PC-3 (cell line): ENCODE data around the gene TRIM62. TPM values are rescaled to one million over a fixed set of nuclear protein-coding genes. Genes with fewer than 3 reads are reported as not detected.

Experiments
- ATAC-seq: fragments of 200-7000 bp; cut with Tn5 transposase; 2 replicates; pipeline ENCODE4 v1.9.1; 2020; ENCODE audit warnings: mild to moderate bottlenecking, moderate library complexity
- BruUV-seq: library from RNA; stranded (reverse); fragments of 400-500 nt; replicated peaks from 2 replicates; lab custom pipeline; 2021; lab: Mats Ljungman, UMichigan
- CTCF ChIA-PET: fragments of 300-600 bp; sonication (Branson Sonifier 250); formaldehyde crosslinking; loops from one replicate; lab custom pipeline; 2022; ENCODE audit warnings: antibody characterized with exemption; lab: Charles Lee
- POLR2A ChIA-PET: fragments of 300-600 bp; sonication (Branson Sonifier 250); formaldehyde crosslinking; loops from one replicate; lab custom pipeline; 2022; ENCODE audit warnings: antibody characterized with exemption; ENCODE audit not compliant: unreplicated experiment; lab: Charles Lee
- DNase-seq: peaks from one replicate; pipeline ENCODE4 v3.0.0-alpha.2; 2015
- H2AFZ ChIP-seq: fragments of 300-600 bp; sonication (generic); 2 replicates; pipeline ENCODE4 v1.6.0; 2016; ENCODE audit warnings: antibody characterized with exemption, low read length
- H3F3A ChIP-seq: fragments of 300-600 bp; sonication (generic); one replicate; pipeline ENCODE4 v1.6.0; 2017; ENCODE audit warnings: antibody characterized with exemption, low read length, control low read depth, mild to moderate bottlenecking; ENCODE audit not compliant: unreplicated experiment
- H3K27ac ChIP-seq: fragments of 300-600 bp; sonication (generic); 2 replicates; pipeline ENCODE4 v1.5.1; 2016; ENCODE audit warnings: mild to moderate bottlenecking, low read length
- H3K27me3 ChIP-seq: fragments of 300-600 bp; sonication (generic); 2 replicates; pipeline ENCODE4 v1.6.1; 2016; ENCODE audit warnings: low read length, mixed read lengths
- H3K36me3 ChIP-seq: fragments of 300-600 bp; sonication (generic); 2 replicates; pipeline ENCODE4 v1.6.1; 2016; ENCODE audit warnings: low read depth, mixed run types, low read length, mixed read lengths
- H3K4me1 ChIP-seq: fragments of 300-600 bp; sonication (generic); 2 replicates; pipeline ENCODE4 v1.5.1; 2016; ENCODE audit warnings: low read length; ENCODE audit not compliant: insufficient read depth
- H3K4me2 ChIP-seq: fragments of 300-600 bp; sonication (generic); 2 replicates; pipeline ENCODE4 v1.6.0; 2016; ENCODE audit warnings: low read length
- H3K4me3 ChIP-seq: fragments of 300-600 bp; sonication (generic); 2 replicates; pipeline ENCODE4 v1.5.1; 2016; ENCODE audit warnings: mild to moderate bottlenecking, low read length, mixed read lengths
- H3K79me2 ChIP-seq: fragments of 300-600 bp; sonication (generic); 2 replicates; pipeline ENCODE4 v1.6.1; 2017; ENCODE audit warnings: low read length, mixed read lengths
- H3K9ac ChIP-seq: fragments of 300-600 bp; sonication (generic); 2 replicates; pipeline ENCODE4 v1.6.0; 2016; ENCODE audit warnings: mild to moderate bottlenecking, low read length
- H3K9me2 ChIP-seq: fragments of 300-600 bp; sonication (generic); replicated peaks from 2 replicates; pipeline ENCODE4 v1.6.1; 2016; ENCODE audit warnings: mixed run types, low read length, mixed read lengths
- H3K9me3 ChIP-seq: fragments of 300-600 bp; sonication (generic); 2 replicates; pipeline ENCODE4 v1.6.1; 2016; ENCODE audit warnings: low read length, mixed read lengths
- H4K20me1 ChIP-seq: fragments of 300-600 bp; sonication (generic); 2 replicates; pipeline ENCODE4 v1.6.1; 2016; ENCODE audit warnings: low read length, mixed read lengths
- CTCF ChIP-seq: fragments of 300-600 bp; sonication (generic); conservative IDR thresholded peaks from 2 replicates; pipeline ENCODE4 v1.5.1; 2017; ENCODE audit warnings: antibody characterized with exemption, low read depth, mild to moderate bottlenecking, low read length
- EZH2 ChIP-seq: fragments of 300-600 bp; sonication (generic); IDR thresholded peaks from one replicate; pipeline ENCODE4 v1.6.1; 2017; ENCODE audit warnings: antibody characterized with exemption, mild to moderate bottlenecking, low read length; ENCODE audit not compliant: unreplicated experiment
- EZH2phosphoT487 ChIP-seq: fragments of 300-600 bp; sonication (generic); IDR thresholded peaks from 2 replicates; pipeline ENCODE4 v1.6.1; 2018; ENCODE audit warnings: mild to moderate bottlenecking, antibody characterized with exemption, low read length, borderline replicate concordance
- intact Hi-C: fragments of 100-400 bp; cut with micrococcal nuclease; formaldehyde crosslinking; loops from 2 replicates; pipeline ENCODE4 v1.9.0; 2023
- total RNA-seq: library from RNA; depleted of rRNA; stranded (reverse); fragments of >200 nt; gene quantifications from 2 replicates; pipeline ENCODE4 v1.2.3, GENCODE V29; 2014

The TRIM62 gene
- total RNA-seq, 1 experiment from 2014 or later = 3.9 TPM

DNA sequence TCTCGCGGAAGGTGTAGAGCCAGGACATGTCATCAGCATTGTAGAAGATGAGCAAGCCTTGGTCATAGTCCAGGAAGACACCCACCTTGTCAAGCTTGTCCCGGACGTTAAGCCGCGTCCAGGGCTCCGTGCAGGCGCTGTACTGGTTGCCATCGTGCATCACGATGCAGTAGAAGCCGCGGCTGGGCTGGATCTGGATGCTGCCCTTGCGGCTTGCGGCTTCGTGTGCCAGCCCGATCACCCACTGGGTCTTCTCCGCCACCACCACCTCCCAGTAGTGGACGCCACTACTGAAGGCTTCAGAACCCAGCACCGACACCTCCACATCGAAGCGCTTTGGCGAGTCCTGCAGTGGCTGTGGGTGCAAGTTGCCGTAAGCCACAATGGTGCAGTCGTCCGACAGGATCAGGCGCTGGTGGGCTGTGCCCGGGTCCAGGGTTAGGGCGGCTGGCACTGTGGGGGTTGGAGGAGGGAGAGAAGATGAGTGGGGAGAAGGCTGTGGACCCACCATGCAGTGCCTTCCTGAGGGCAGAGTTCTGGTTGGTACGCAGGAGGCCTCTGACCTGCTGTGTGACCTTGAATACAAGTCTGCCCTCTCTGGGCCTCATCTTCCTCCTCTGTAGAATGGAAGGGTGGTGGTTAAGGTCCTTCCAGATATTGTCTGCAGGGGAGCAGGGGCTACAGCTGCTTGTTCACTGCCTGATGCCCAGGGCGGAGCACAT is 34.4 kb downstream of the TRIM62 start:
- ChIA-PET POLR2A (no interaction called here), CTCF (interaction anchor here (1.0 kb wide), 1 partner anchor 20 kb away, joined by 5 read pairs; no protein-coding TSS in a partner anchor)

GRCh38 chr1:33146003-33146402 is 35.8 kb downstream of the TRIM62 start:
- Histone ChIP-seq H3K4me1 (peaks cover 16% of the 10 kb centered on the region), H3F3A (no peaks in the 10 kb centered on the region), H3K27ac (no peak overlapping the region), H3K4me2 (no peak overlapping the region), H2AFZ (no peak overlapping the region), H3K9me2 (no peaks in the 10 kb centered on the region), H3K79me2 (no peaks in the 10 kb centered on the region), H4K20me1 (no peaks in the 10 kb centered on the region), H3K9ac (no peak overlapping the region), H3K27me3 (no peaks in the 10 kb centered on the region), H3K4me3 (no peak overlapping the region), H3K9me3 (no peaks in the 10 kb centered on the region), H3K36me3 (no peaks in the 10 kb centered on the region)
- ChIA-PET POLR2A (no interaction called here), CTCF (no interaction called here)
- DNase-seq (no peak), ATAC-seq (no peak)
- intact Hi-C loops = no loop called here
- TF ChIP-seq EZH2phosphoT487 (no peak), CTCF (no peak), EZH2 (no peak)
- no TSS peak for BruUV-seq

More for the DNA sequence above, 34.4 kb downstream of the TRIM62 start:
- no peak for DNase-seq
- BruUV-seq = no TSS peak
- Histone ChIP-seq H3K27me3 (no peaks in the 10 kb centered on the region), H2AFZ (no peak overlapping the region), H3K9ac (no peak overlapping the region), H3F3A (no peaks in the 10 kb centered on the region), H4K20me1 (no peaks in the 10 kb centered on the region), H3K4me2 (no peak overlapping the region), H3K27ac (no peak overlapping the region), H3K79me2 (no peaks in the 10 kb centered on the region), H3K36me3 (no peaks in the 10 kb centered on the region), H3K4me3 (no peak overlapping the region), H3K9me2 (no peaks in the 10 kb centered on the region), H3K4me1 (peaks cover 22% of the 10 kb centered on the region), H3K9me3 (no peaks in the 10 kb centered on the region)
- no peak for TF ChIP-seq CTCF
- no peak for TF ChIP-seq EZH2phosphoT487
- TF ChIP-seq EZH2 = no peak
- intact Hi-C loops = no loop called here
- ATAC-seq = no peak

- Histone ChIP-seq H4K20me1 (no peaks in the 10 kb centered on the region), H3K27me3 (no peaks in the 10 kb centered on the region), H3K4me2 (no peak overlapping the region), H3K4me1 (no peaks in the 10 kb centered on the region), H2AFZ (no peak overlapping the region), H3K9ac (no peak overlapping the region), H3F3A (no peaks in the 10 kb centered on the region), H3K4me3 (no peak overlapping the region), H3K36me3 (no peaks in the 10 kb centered on the region), H3K9me3 (no peaks in the 10 kb centered on the region), H3K9me2 (no peaks in the 10 kb centered on the region), H3K79me2 (no peaks in the 10 kb centered on the region), H3K27ac (no peak overlapping the region)
- intact Hi-C loops = no loop called here
- ChIA-PET CTCF (no interaction called here), POLR2A (no interaction called here)
- TF ChIP-seq CTCF (no peak), EZH2 (no peak), EZH2phosphoT487 (no peak)
- no peak for DNase-seq
- 0 out of 2 replicates have a peak, but pooled peaks have one; percentile 13 for ATAC-seq
- no TSS peak for BruUV-seq
Measured at GRCh38 chr1:33143698-33144097, 38.1 kb downstream of the TRIM62 start.
